DMS79 treated with DMSO at 0.1 percent for 48 hours (cell line): ENCODE results near the gene SLC5A10.

Experiments used
- DNase-seq: peaks from one replicate; lab custom pipeline; 2025; lab: John Stamatoyannopoulos, UW

Gene SLC5A10

DNA sequence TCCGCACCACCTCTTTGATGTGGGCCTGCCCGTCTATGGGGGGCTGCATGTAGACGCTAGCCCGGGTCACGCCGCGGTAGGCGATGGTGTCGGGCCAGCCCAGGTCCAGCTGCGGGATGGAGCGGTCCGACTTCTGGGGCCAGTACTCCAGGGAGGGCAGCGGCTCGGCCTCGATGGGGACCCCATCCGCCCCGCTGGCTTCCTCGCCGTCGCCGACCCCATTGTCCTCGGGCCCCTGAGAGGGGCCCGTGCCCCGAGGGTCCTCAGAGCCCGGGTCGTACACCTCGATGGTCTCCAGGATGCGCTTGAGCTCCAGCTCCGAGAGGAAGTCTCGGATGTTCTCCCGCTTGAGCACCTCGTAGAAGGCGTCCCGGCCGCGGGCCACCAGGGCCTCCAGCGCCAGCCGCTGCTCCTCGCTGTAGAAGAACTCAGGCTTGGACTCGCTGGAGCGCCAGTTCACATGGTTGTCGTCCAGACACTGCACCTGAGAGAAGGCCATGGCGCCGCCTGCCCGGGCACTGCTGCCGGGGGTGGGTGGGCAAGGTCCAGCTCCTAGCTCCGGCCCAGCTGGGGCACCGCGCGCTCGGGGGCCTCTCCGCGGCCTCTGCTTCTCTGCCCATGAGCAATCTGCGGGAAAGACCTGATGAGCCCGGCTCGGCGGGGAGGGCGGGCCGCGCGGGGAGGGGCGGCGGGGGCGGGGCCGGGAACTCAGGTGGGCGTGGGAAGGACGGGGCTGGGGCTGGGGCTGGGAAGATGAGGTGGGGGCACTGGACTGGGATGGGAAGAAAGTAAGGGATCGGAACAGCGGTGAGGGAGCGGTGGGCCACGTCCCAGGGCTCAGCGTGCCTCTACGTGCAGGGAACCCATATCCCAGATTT is 51.8 kb downstream of the SLC5A10 start:
- DNase-seq: peak; percentile 5

DNA sequence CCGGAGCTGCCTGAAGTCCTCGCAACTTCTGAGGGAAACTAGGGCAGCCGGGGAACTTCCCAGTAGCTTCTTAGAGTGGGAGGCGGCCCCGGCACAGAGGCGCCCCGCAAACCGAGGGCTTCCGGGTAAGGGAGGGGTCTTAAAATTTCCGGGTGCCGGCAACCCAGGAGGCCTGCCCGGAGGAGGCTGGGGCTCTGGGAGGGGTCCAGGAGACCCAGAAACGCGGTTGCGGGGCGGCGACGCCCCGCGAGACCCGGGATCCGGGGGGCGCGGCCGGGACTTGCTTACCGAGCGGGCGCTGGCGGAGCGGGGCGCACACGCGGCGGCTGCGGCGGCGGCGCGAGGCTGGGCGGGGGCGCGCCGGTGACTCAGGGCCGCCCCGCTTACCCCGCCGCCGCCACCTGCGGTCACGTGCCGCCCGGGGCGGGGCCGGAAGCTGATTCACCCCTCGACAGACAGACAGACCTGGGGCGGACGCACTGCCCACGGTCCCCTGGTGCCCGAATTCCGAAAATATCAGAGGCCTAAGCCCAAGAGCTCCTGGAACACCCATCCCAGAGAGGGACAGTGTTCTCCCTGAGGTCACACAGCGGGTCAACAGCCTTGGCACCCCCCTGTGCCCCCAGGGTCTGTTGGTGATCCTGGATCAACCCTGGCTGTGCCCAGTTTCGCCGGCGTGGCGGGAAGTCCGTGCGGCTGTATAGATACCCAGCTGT is 52.6 kb downstream of the SLC5A10 start, which contains the start of gene FAM83G:
Gene FAM83G (minus strand): TSS at position 344 of the 716 bp plus-strand sequence. CDS start 723 bp downstream, outside the sequence.
- peak; percentile 8 for DNase-seq

DNA sequence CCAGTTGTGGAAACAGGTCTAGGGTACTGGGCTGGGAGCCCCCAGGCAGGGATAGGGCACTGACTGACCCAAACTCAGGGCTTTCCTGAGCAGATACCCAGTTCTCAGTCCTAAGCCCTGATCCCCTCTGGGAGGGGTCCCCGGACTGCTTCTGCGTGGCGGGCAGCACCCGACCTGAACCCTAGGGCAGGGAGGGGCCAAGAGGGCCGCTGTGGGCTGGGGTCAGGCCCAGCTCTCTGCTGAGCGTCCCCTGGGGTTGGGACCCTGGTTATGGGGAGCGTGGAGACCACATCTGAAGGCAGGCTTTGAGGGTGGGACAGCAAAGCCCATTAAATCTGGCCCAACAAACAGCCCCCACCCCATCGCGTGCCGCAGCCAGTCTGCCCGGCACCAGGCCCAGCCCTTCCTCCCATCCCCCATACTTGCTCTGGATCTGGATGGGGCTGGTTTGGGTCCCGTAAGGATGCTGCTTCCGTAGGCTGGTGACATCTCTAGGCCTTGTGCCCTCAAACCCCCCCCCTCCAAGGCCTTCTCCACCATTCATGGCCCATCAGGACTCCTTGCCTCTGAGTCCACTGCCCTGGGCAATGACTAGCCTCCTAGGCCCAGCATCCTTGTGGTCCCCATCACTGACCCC is 53.3 kb downstream of the SLC5A10 start:
- no peak for DNase-seq

DNA sequence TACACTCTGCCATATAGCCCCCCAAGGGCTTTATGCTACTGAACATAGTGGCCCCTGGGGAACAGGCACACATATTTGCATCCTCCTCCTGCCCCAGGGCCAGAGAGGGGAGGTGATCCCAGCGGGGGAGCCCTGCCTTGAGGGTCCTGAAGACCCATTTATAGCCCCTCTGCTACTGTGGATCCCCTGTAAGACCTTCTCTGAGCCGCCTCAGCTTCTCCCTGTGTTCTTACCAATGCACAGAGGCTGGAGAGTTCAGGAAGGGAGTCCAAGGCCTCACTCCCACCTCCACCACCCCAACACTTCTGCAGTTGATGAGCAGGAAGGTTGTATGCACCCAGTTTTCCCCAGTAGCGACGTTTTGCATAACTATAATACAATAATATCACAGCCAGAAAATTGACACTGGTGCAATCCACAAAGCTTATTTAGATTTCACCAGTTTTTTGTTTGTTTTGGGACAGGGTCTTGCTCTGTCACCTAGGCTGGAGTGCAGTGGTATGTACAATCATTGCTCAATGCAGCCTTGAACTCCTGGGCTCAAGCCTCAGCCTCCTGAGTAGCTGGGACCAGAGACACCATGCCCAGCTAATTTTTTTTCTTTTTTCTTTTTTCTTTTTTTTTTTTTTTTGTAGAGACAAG is 53.9 kb downstream of the SLC5A10 start:
- DNase-seq: no peak

DNA sequence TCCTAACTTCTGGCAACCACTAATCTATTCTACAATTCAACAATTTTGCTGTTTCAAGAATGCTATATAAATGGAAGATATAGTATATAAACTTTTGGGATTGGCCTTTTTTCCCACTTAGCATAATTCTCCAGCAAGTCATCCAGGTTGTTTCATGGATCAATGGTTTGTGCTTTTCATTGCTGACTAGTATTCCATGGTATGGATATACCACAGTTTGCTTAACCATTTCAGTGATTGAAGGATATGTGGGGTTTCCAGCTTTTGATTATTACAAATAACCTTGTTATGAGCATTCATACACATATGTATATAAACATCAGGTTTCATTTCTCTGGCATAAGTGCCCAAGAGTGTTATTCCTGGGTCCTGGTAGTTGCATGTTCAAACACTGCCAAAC is 54.7 kb downstream of the SLC5A10 start:
- no peak for DNase-seq

DNA sequence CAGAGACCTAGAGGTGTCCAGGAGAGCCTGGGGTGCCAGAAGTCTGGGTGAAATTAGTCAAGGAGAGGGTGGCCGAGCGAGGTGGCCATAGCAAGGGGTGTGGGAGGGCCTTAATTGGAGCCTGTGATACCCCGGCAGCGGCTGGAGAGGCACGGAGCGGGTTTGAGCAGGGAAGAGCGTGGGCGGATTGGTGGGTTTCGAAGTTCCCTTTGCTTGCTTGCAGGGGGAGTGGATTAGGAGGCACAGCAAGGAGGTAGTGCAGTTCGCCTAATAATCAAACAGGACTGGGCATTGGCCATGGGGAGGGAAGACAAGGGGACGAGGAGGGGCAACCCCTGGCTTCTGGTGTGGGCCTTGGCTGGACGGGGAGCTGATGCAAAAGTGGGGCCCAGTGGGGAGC is 58.0 kb downstream of the SLC5A10 start:
- DNase-seq: no peak

- no peak for DNase-seq
Observed at GRCh38 chr17:19010729-19011505, 59.0 kb downstream of the SLC5A10 start.

DNA sequence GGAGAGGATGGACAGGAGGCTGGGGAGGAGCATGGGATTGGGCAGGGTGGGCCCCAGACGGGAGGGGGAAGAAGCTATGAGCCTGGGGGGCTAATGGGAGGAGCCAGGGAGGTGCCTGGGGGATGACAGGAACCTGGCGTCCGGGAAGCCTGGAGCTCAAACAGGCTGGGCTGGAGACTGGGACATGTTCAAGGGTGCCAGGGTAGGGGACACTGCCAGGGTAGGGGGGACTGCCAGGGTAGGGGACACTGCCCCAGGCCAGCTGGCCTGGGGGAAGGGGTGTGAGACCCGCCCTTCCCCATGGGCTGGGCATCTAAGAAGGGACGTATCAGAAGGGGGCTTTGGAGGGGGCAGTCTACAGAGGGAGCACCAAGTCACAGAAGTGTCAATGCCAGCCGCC is 59.6 kb downstream of the SLC5A10 start:
- DNase-seq: no peak

- no peak for DNase-seq
Observed at GRCh38 chr17:19012171-19013080, 60.5 kb downstream of the SLC5A10 start.

GRCh38 chr17:19013226-19013625 is 61.3 kb downstream of the SLC5A10 start:
- no peak for DNase-seq

DNA sequence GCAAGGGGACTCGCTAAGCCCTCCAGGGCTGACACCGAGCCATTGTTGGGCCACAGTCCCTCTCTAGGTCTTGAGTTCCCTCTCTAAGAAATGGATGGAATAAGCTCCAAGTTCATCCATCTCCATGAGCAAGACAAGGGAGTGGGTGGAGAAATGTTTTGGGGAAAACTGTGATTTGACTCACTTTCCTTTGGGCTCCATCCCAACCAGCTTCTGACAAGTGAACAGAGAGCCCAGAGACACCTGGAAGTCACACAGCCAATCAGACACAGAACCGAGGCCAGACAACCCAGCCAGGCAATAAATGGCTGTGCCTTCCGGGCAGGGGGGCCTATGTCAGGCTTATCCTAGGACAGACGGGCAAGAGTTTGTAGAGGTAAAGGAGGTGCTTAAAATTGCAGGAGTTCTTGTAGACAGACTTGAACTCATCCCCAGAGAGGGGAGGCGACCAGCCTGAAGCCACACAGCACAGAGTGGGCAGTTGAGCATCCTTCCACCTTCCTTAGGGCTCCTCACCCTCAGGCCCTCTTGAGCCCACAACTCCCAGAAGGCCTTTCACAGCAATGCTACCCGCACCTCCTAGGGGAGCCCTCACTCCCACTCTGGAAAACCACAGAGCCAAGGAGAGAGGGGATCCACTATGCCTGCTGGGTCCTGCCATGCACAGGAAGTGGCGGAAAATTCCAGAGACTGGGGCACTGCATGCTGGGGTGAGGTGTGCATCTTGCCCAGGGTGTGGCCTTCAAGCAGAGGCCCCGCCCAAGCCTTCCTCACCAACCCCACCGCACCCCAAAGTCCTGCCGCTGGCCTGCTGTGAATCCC is 62.1 kb downstream of the SLC5A10 start:
- no peak for DNase-seq

DNA sequence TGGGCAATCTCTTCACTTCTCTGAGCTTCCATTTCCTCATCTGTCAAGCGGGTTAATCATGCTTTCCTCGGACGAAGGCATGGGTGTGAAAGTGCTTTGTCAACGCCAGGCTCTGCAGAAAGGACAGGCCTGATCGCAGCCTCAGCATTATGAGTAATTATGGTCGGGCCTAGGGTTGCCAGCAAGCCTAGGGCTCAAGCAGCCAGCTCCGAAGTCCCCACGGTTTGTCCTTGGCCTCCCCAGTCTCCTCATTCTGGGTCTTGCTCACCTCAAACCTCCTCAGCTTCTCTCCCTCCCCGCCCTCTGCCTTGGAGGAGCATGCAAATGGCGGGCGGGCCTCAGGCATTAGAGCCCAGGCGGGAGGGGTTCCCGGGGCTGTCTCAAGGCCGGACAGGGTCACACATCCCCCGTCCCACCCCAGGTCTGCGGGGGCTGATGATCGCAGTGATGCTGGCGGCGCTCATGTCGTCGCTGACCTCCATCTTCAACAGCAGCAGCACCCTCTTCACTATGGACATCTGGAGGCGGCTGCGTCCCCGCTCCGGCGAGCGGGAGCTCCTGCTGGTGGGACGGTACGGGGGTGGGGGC is 62.8 kb downstream of the SLC5A10 start:
- no peak for DNase-seq

DNA sequence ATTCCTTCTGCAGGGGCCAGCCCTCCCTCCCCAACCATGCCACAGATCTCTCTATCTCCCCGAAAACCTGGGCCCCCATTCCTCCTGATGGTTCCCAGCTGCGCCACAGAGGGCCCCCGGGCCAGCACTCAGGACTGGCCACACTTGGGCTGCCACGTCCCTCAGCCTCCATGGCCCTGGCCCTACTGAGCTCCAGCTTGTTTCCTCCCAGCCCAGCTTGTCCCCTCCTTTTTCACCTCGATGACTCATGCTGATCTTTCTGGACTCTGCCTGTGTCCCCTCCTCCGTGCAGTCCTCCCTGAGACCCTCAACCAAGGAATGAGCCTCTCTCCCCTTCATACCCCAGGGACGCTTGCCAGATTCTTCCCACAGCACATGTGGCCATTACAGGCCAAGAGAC is 63.5 kb downstream of the SLC5A10 start:
- no peak for DNase-seq

DNA sequence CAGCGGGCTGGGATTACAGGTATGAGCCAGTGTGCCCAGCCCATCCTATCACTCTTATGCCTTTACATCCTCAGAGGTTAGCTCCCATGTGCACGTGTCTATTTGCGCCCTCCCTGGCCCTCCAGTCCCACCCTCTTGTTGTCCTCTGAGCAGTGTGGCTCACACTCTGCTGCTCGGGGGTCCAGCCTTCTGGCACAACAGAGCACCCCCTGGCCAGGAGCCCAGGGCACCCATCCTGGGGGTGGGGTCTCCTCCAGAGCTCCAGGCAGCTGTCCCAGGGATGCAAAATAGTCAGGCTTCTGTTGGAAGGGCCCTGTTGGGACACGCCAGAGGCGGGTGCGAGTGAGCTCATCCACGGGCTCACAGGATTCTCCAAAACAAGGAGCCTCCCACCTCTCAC is 64.3 kb downstream of the SLC5A10 start:
- no peak for DNase-seq

GRCh38 chr17:19016881-19017280 is 64.9 kb downstream of the SLC5A10 start:
- no peak for DNase-seq

- DNase-seq: no peak
Observed at GRCh38 chr17:19017401-19017800, 65.4 kb downstream of the SLC5A10 start.

DNA sequence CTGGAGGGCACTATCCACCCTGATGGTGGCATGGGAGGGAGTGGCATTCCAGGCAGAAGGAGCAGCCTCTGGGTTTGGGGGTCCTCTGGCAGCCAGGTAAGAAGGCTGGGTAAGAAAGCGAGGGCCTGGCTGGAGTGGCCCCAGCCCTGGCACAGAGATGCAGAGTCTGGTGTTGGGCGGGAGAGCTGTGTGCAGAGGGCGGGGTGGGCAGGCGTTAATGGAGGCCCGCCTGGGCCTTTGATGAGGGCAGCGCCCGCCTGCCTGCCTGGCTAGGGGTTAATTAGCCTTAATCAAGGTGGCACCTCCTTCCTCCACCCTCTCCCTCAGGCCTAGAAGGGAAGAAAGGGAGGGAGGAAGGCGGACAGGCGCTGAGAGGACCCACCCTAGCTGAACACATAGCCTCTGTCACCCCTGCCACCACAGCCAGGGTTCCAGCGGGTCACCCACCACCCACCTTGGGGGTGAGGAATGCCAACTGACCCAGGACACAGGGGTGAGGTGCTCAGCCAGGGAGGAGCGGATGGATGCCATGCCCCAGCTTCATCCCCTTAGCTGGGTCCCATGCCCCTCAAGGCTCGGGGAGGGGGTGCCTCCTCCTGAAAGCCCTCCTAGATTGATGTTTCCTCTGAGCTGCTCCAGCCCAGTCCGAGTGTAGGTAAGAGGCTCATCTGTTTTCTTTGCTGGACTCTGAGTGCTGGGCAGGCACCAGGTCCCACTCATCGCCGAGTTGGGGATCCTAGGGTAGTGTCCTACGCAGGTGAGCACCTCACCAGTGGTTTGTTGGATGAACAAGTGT is 66.0 kb downstream of the SLC5A10 start:
- no peak for DNase-seq

GRCh38 chr17:19018600-19018950 is 66.6 kb downstream of the SLC5A10 start:
- no peak for DNase-seq
